Stimulated activated CD4-positive, alpha-beta T cell treated with anti-CD3 and anti-CD28 coated beads, Interleukin-4, amount 100 ng/mL, for 4 hours (primary cell): Measurements from ENCODE around the gene RGP1.

Source experiments
- DNase-seq, 2 experiments: peaks; one replicate each; pipeline ENCODE4 v3.0.0-alpha.2; 2020

RGP1 gene

GRCh38 chr9:35778496-35778895, 29.4 kb downstream of the RGP1 start:
- DNase-seq: no peak

- no peak for DNase-seq
Measured at GRCh38 chr9:35781066-35781465, 32.0 kb downstream of the RGP1 start.

- DNase-seq: no peak
Measured at GRCh38 chr9:35783418-35783817, 34.3 kb downstream of the RGP1 start.

- no peak for DNase-seq
Measured at GRCh38 chr9:35789541-35789940, 40.5 kb downstream of the RGP1 start.

DNA sequence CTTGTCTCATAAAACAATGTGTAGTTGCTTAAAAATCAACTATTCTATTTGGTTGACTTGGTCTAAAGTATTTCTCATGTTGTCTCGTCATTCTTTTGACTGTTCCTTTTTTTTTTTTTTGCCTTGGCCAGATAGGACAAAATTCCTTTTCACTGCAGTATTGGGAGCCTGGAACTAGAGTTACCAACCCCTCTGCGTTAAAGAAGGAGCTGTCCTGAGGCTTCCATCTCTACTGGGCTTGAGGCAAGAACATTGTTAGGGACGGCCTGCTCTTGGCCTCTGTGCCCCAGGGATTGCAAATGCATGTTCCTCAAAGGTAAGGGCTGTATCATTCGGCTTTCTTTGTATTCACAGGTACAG, 40.9 kb downstream of the RGP1 start:
- DNase-seq: no peak

GRCh38 chr9:35790385-35791296, 41.6 kb downstream of the RGP1 start:
- peak; percentile 31 to 45 for DNase-seq

DNA sequence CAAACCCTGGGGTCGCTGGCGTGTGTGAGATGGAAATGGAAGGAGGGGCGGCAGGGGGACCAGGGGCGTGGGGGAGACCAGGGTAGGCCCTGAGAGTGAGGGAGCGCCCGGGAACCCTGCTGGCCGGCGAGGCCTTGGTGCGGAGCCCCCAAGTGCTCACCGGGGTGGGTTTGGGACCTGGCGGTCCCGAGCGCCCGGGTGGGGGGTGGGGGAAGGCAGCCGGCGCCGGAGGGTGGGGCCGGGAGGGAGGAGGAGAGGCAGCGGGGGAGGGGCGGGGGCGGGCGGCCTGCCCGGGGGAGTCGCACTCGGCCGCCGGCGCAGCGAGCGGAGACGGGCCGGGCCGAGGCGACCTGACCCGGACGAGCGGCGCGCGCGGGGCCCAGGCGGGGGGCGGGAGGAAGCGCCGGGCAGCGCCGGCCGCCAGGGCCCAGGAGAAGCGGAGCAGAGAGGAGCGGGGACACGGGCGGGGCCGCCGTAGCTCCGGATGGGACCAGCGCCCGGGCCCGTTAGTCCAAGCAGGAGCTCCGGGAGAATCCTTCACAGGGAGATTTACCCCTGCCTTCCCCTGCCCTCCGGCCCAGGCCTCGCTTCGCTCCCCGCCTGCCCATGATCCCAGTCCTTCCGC, 42.3 kb downstream of the RGP1 start, which contains the start of gene NPR2:
Gene NPR2, plus strand, starts transcription at position 295 of the 625 bp plus-strand sequence. CDS start 818 bp downstream, outside the sequence.
- no peak for DNase-seq

GRCh38 chr9:35792024-35792813, 43.1 kb downstream of the RGP1 start:
- no peak for DNase-seq

DNA sequence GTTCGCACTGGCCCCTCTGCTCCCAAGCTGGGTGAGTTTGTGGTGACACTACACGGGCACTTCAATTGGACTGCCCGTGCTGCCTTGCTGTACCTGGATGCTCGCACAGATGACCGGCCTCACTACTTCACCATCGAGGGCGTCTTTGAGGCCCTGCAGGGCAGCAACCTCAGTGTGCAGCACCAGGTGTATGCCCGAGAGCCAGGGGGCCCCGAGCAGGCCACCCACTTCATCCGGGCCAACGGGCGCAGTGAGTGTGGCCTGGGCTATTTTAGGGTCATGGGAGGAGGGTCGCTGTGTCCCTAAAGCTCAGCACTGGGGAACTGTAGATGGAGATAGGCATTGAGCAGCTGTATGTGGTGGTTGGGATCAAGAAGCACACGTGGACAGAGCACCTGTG, 43.7 kb downstream of the RGP1 start:
- no peak for DNase-seq

DNA sequence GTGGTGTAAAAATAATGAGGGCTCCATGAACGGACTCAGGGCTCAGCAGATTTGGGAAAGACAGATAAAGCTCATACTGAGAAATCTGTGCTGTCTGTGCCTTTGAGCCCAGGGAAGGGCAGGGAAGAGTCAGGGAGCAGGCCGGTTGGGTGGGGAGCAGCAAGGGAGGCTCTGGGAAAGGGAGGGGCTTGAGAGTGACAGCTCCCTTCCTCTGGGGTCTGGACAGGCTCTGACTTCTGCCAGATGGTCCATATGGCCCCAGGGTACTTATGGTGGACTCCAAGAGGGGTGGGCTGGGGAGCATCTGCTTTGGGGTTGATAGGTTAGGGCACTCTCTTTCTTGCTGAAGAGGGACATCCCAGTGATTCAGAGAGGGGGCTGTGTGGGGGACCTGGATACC, 44.4 kb downstream of the RGP1 start:
- DNase-seq: no peak

GRCh38 chr9:35795695-35796094, 46.6 kb downstream of the RGP1 start:
- no peak for DNase-seq

GRCh38 chr9:35797311-35798109, 48.4 kb downstream of the RGP1 start:
- DNase-seq: no peak

DNA sequence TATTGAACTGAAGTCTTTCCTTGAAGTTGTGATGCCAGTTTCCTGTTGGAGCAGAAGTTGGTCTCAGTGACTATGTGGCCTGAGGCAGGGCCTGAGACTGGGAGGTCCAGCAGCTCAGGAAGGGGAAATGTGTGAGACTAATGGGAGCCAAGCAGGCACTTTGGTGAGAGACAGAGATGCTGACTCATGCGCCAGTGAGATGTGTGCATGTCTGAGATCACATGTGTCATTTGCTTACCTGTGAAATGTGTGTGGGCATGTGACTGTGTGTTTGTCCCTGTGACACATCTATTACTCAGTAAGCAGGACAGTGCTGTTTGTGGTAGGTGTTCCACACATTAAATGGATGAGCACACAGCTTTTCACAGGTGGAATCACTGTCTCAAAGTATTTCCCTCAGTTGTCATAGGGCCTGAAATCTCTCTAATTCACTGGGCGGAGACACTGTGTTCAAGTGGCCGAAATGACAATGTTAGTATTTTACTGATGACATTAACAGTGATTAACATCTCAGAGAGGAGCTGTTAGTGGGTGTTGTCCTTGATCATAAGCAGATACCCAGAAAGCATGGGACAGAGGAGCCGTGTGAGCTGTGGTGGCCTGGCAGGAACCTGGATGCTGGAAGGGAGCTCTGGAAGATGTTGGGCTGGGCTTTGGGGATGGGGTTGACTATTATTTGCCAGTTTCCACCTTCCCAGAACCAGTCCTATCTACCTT, 49.7 kb downstream of the RGP1 start:
- peak; percentile 26 to 53 for DNase-seq

GRCh38 chr9:35800530-35800929, 51.4 kb downstream of the RGP1 start:
- DNase-seq: no peak

DNA sequence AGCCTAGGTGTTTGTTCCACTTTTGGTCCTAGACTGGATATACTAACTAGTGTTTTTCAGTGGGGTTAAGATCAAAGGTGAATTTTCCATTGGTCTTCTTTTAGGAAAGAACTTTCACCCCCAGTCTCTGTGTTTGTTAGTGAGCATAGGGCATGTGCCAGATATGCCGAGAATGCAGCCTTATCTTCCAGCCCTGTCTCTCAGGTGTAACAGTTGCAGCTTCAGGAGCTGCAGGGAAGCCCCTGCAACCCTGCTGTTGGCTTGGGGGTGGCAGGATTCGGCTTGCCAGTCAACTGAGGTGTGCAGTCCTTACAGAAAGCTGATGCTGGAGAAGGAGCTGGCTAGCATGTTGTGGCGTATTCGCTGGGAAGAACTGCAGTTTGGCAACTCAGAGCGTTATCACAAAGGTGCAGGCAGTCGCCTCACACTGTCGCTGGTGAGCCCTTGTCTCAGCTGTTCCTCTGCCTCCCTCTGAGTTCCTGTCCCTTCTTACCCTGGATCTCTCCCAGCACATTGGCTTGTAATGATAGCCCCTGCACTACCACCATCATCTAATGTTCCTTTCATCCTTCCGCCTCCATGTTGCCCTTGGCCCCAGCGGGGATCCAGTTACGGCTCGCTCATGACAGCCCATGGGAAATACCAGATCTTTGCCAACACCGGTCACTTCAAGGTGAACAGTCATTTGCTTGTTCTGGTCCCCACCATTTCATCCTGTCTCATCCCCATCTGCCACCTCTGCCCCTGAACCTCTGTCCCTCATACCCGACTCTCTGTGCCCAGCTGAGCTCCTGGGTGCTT, 52.4 kb downstream of the RGP1 start:
- no peak for DNase-seq

DNA sequence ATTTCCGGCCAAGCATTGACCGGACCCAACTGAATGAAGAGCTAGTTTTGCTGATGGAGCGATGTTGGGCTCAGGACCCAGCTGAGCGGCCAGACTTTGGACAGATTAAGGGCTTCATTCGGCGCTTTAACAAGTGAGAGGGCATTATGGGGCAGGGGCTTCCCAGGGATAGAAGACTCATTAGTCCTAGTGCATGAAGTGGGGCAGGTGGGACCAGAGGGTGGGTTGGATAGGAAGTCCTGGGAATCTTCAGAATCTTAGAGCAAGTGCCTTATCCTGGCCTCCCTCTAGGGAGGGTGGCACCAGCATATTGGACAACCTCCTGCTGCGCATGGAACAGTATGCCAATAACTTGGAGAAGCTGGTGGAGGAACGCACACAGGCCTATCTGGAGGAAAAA, 57.0 kb downstream of the RGP1 start:
- no peak for DNase-seq
